GM18907 (cell line): ENCODE measurements around the gene ATP1A2.

Experiments
- ATAC-seq: cut with Tn5 transposase; IDR thresholded peaks from one replicate; pipeline ENCODE4 v1.9.1; 2021; ENCODE audit warnings: mild to moderate bottlenecking, moderate library complexity; ENCODE audit not compliant: unreplicated experiment

Gene ATP1A2

DNA sequence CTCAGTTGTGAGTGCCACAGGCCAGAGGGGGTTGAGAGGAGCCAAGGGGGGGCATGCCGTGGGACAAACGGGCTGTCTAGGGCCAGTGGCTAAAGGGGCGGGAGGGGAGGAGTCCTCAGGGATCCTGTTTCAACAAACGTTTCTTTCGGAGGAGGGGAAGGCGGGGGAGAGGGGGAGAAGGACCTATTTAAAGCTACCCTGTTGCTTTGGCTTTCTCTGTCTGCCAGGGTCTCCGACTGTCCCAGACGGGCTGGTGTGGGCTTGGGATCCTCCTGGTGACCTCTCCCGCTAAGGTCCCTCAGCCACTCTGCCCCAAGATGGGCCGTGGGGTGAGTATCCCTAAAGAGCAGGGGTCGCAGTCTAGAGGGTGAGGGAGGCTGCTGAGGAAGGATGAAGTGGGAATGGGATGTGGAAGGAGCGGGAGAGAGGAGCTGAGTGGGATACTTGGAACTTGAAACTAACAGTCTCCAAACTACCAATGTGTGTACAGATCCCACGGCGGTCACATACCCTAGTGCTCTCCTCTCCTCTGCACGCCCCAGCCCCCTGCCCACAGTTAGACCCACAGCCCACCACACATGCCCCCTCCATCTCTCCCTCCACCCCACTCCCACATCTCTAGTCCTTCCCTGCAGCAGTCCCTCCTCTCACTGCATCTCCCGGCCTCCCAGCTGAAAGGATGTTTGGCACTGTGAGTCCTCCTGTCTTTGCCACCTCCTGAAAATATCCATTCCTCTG lies at the start of gene ATP1A2:
Gene ATP1A2 (plus strand): TSS at position 215 of the 738 bp plus-strand sequence. CDS start 103 bp downstream, at position 318.
- ATAC-seq, result no peak

GRCh38 chr1:160066829-160067745 lies 48.5 kb upstream of the ATP1A2 start:
- ATAC-seq, result no peak

- ATAC-seq, result no peak
These were observed 47.3 kb upstream of the ATP1A2 start for GRCh38 chr1:160068225-160068624.

DNA sequence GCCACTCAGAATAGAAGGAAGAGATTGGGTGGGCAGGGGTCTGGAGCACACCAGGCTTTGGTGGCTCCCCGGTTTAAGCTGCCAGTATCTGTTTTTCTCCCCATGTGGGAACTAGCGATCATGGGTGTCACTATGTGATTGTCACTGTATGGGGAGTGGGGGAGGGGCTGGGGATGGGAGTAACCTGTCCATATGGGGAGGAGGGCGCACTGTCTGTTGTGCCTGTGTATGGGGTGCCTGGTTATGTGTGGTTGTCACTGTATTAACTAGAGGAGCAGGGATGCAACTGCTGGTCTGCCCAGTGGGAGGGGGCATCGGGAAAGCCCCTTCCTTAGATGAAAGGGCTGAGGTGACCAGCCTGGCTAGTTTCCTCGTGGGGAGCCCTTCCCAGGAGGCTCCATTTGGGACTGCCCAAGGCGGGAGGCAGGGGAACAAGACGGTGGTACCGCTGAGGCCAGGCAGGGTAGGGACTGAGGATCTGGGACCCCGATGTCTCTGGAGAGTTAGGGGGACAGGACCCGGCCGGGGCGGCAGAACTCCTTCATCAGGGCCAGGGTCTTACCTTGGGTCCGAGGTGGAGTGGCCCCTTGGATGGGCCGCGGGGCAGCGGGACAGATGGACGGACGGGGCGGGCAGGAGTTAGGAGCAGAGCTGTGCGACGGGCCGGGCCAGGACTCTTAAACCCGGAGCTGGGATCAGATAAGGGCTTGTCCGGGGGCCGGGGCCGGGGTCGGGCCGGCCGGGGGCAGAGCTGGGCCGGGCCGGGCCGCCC lies 45.9 kb upstream of the ATP1A2 start, which contains the start of gene KCNJ10:
Gene KCNJ10 (minus strand): TSS at position 701 of the 772 bp plus-strand sequence. CDS start 27,628 bp downstream, outside the sequence.
- no peak for ATAC-seq

DNA sequence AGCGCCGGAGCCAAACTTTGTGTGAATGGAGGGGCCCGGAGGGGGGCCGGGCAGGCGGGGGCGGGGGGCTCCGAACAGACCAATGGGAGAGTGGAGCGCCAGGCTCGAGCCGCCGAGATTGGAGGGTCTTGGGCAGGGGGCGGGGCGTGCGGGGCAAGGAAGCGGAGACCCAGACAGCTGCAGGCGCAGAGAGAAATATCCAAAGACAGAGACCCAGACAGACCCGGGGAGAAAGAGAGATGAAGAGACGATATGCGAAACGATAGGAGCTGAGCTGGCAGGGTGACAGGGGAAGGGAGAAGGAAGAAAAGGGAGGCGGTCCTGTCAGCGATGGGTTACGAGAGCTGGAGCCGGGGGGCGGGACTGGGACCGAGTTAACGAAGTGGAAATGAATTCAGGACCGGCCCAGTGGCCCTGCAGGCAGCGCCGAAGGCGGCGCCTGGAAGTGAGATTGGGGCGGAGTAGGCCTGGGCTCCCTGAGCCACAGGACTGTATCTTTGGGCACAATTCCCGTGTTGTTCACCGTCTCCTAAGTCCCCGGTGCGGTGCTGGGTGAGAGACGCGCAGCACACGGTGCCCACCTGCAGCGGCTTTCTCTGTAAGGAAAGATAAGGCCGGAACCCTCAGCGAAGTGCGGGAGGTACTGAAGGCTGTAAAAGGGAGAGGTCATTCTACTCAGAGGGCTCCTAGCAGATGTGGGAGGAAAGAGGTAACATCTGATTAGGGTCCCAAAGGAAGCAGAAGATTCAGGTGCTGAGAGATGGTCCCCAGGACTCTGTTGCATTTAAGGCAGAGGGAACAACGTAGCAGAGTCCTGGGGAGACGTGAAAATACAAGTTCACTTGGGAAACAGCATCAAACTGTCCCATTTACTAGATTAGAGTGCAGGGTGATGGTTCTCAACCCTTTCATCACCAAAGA lies 45.1 kb upstream of the ATP1A2 start:
- ATAC-seq, result peak; percentile 50

DNA sequence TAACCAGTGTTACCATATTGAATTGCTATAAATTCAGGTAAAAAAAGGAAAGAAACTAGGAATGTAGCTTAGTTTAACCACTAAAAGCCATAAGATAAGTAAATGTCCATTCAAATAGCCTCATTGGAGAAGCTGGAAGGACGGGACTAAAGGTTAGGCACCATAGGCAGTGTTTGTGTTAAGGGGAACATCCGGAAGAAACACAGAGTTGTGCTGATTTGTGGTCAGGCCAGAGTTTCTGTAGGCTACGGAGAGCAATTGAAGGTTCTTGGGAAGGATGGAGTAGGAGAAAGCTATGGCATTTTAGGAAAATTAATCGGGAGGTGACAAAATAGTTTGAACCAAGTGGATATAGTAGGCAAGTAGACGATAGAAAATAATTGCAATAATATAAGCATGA lies 44.3 kb upstream of the ATP1A2 start:
- no peak for ATAC-seq

- ATAC-seq, result no peak
These were observed 40.7 kb upstream of the ATP1A2 start for GRCh38 chr1:160074865-160075264.

DNA sequence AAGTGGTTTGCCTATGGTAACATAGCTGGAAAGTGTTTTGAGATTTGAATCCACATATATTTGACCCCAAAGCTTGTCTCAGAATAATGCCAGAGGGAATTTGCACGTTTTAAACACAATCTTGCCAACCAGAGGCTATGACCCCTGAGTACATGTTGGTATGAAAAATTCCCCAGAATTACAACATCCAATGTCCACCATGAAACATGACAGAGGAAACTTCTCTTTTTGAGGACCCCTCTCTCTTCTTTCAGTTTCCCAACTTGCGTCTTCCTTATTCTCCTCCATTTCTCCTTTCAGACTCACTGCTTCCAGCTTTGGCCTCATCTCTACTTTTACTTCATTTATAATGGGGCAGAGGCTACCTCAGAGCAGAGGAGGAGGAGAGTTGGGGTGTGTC lies 39.7 kb upstream of the ATP1A2 start:
- ATAC-seq, result no peak

DNA sequence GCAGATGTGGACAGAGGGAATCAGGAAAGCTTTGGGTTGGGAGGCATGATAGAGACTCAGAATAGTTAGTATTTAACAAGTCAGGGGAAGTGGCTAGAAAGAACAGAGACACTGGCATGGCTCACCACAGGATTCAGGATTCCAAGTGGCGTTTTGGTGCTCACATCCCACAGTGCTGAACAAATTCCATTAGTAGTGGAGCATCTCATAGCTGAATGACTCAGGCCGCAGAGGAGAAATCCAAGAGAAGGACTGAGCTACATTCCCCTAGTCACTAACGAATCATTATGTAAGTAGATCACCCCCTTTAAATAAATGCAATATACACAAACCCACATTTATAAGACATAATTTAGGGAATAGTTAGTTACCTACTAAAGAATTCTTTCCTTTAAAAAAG lies 39.3 kb upstream of the ATP1A2 start:
- no peak for ATAC-seq

- ATAC-seq, result no peak
These were observed 38.1 kb upstream of the ATP1A2 start for GRCh38 chr1:160077486-160077885.

GRCh38 chr1:160078512-160079195 lies 36.9 kb upstream of the ATP1A2 start:
- peak; percentile 63 for ATAC-seq

- ATAC-seq, result no peak
These were observed 36.1 kb upstream of the ATP1A2 start for GRCh38 chr1:160079448-160079847.

DNA sequence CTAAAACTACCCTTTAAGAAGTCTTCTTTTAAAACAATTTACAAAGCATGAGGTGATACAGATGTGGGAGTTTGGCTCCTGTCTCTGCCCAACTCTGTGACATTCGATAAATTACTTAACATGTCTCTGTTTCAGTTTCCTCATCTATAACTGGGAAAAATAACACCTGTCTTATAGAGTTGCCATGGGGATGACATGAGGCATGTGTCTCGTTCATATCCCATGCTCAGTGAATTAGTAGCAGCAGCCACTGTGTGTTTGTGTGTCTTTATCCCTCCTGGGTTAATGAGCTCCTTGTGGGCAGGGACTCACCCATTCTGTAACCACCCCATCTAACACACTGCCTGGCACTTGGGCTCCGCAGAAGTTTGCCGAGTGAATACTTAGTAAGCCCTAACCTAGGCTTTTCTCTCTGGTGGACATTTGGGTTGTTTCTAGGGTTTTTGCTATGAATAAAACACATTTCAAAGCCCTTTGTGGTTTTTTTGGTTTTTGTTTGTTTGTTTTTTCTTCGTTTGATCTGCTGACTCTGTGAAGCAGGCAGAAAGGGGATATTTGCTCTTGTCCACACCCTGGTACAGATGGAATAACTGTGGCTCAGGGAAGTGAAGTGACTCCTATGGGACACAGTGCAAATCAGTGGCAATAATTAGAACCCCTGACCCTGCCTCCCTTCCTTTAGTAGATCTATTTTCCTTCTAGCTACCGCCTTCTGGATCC lies 35.0 kb upstream of the ATP1A2 start:
- no peak for ATAC-seq

GRCh38 chr1:160081261-160081936 lies 34.2 kb upstream of the ATP1A2 start, which contains the start of gene KCNJ9:
Gene KCNJ9, plus strand, starts transcription at chr1:160081538. Its CDS starts 2,493 bp downstream, at chr1:160084031.
- ATAC-seq, result no peak

DNA sequence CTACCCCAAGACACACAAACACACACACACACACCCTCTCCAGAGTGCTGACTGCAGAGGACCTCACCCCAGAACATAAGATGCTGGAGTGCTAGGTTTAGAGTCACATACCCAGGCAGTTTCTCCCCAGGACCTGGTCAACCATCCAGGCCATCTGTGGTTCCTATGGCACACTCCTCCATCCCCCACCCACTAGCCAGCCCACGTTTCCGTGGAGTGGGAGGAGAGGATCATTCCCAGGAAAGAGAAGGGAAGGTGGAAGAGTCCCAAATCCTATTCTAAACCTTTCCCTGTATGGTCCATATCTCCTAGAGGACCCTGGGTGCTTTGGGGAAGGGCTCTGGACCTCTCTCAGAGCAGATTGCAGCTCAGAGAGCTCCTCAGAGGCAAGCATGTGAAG lies 33.1 kb upstream of the ATP1A2 start:
- ATAC-seq, result no peak

DNA sequence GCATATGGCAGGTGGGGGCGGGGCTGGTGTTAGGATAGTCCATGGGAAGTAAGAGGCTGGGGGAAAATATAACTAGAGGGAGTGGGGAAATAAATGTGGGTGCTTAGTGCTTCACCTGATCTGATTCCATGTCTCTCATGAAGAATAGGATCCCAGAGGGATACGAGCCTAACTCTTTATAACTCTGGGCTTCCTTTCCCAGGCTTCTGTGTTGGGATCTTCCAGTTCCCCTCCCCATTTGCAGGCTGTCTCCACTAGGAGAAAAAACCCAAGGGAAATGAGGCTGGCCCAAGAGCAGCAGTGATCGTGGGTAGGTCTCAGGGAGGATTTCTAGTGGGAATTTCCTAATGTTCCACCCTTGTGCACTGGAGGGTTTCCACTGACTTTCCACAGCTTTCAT lies 32.6 kb upstream of the ATP1A2 start:
- no peak for ATAC-seq

DNA sequence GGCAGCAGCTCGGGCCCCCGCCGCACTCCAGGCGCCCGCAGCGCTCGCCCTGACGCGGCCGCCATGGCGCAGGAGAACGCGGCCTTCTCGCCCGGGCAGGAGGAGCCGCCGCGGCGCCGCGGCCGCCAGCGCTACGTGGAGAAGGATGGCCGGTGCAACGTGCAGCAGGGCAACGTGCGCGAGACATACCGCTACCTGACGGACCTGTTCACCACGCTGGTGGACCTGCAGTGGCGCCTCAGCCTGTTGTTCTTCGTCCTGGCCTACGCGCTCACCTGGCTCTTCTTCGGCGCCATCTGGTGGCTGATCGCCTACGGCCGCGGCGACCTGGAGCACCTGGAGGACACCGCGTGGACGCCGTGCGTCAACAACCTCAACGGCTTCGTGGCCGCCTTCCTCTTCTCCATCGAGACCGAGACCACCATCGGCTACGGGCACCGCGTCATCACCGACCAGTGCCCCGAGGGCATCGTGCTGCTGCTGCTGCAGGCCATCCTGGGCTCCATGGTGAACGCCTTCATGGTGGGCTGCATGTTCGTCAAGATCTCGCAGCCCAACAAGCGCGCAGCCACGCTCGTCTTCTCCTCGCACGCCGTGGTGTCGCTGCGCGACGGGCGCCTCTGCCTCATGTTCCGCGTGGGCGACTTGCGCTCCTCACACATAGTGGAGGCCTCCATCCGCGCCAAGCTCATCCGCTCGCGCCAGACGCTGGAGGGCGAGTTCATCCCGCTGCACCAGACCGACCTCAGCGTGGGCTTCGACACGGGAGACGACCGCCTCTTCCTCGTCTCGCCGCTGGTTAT lies 31.4 kb upstream of the ATP1A2 start:
- peak; percentile 62 for ATAC-seq
